ENCODE measurements around the gene UBE2I. TPM values are rescaled to one million over a fixed set of nuclear protein-coding genes. Genes with fewer than 3 reads are reported as not detected.
A peak's percentile ranks its signal among the peaks of the same experiment; 100 is the strongest.

The UBE2I gene
- total and polyA plus RNA-seq, 2 of the 4 experiments (the other 2 are of a cell fraction), result 30.8 to 140 TPM

DNA sequence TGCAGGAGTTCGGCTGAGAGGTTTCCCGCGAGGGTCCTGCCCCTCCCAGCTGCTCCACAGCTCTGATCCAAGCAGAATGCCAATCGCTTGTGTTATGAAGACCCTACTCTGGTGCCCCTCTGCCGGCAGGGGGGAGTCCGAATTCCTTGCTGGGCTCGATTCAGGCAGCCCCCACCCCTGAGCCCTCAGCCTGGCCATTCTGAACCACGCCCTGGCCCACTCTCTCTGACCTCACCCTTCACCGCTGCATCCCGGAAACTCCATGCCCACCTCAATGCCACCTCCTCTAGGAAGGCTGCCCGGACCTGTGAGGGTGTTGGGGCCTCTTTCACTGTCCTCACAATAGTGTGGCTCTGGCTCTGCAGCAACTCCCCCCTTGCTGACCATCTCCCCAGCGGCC is 7.9 kb upstream of the UBE2I start:
- Histone ChIP-seq H3K4me1 (ENCODE audit: control insufficient read depth, insufficient read depth, low read length) (peaks cover 5% of the 10 kb centered on the region; the same call in 1 of the 2 replicates), H2AK9ac (replicated peaks; ENCODE audit: low read depth, low read length, poor library complexity) (peak overlapping the region; percentile 37), H2AFZ (replicated peaks; ENCODE audit: low read length, poor library complexity) (peak overlapping the region; percentile 91), H3K36me3 (ENCODE audit: control insufficient read depth, insufficient read depth, low read length) (no peaks in the 10 kb centered on the region), H2AK5ac (ENCODE audit: low read depth, low read length) (no peak overlapping the region), H3K9me3 (ENCODE audit: control insufficient read depth, insufficient read depth, low read length) (no peaks in the 10 kb centered on the region), H3K27ac (ENCODE audit: insufficient read depth, low read length) (no peak overlapping the region), H3K23ac (ENCODE audit: low read depth, low read length) (no peak overlapping the region), H3K4me3 (ENCODE audit: insufficient read depth, low read depth, low read length) (no peak overlapping the region), H3K27me3 (ENCODE audit: control insufficient read depth, insufficient read depth, low read length) (peaks cover 11% of the 10 kb centered on the region), H4K5ac (ENCODE audit: low read depth, low read length) (no peak overlapping the region), H4K20me1 (ENCODE audit: insufficient read depth, low read length) (no peaks in the 10 kb centered on the region), H2BK20ac (ENCODE audit: low read depth, low read length) (no peak overlapping the region), H3K14ac (replicated peaks; ENCODE audit: low read depth, low read length) (no peak overlapping the region), H3K56ac (ENCODE audit: extremely low read depth, insufficient read depth, low read length) (no peak overlapping the region), H3K4me2 (ENCODE audit: low read depth, low read length) (no peak overlapping the region), H3K79me1 (ENCODE audit: low read depth in 1 of 2, low read length in 2 of 2) (no peaks in the 10 kb centered on the region), H3K18ac (ENCODE audit: low read depth, low read length) (no peak overlapping the region), H2BK120ac (ENCODE audit: low read depth, low read length) (no peak overlapping the region), H4K8ac (ENCODE audit: low read depth in 2 of 2, low read length in 2 of 2) (no peak overlapping the region), H2BK5ac (ENCODE audit: low read depth, low read length, poor library complexity, severe bottlenecking) (no peak overlapping the region), H3K9ac (ENCODE audit: low read depth, low read length) (no peak overlapping the region), H2BK15ac (ENCODE audit: low read depth, low read length) (no peak overlapping the region), H3K4ac (ENCODE audit: low read depth, low read length) (no peak overlapping the region), H3K9me1 (ENCODE audit: insufficient read depth, low read length) (peaks cover 3% of the 10 kb centered on the region; the same call in 1 of the 2 replicates), H4K91ac (ENCODE audit: insufficient read depth, low read depth, low read length) (no peak overlapping the region)
- intact Hi-C loops (cut with micrococcal nuclease), result no loop called here
- BruUV-seq (replicated peaks), result no TSS peak
- in situ Hi-C loops (cut with MboI; ENCODE audit: low sequenced_read_pairs), result no loop called here
- no CpG with 5 or more reads among the region's 12 CpGs for WGBS, 2 experiments (ENCODE audit: extremely low coverage in 2 of 2, insufficient read length in 1 of 2)
- TF ChIP-seq POLR2A (IDR thresholded peaks at IDR 0.05; ENCODE audit: low read depth, low read length) (no peak), CHD1 (IDR thresholded peaks at IDR 0.05; ENCODE audit: low read depth, low read length) (no peak), MXI1 (IDR thresholded peaks at IDR 0.05; ENCODE audit: borderline replicate concordance, low read depth, low read length) (no peak), SMC3 (IDR thresholded peaks at IDR 0.05; ENCODE audit: low read depth, low read length) (no peak), RAD21 (IDR thresholded peaks at IDR 0.05; ENCODE audit: low read length) (no peak), NFE2L2 (IDR thresholded peaks at IDR 0.05; ENCODE audit: low read depth, low read length) (no peak), MAFK (IDR thresholded peaks at IDR 0.05; ENCODE audit: low read depth, low read length) (no peak)
- TF ChIP-seq, protein P1, sequence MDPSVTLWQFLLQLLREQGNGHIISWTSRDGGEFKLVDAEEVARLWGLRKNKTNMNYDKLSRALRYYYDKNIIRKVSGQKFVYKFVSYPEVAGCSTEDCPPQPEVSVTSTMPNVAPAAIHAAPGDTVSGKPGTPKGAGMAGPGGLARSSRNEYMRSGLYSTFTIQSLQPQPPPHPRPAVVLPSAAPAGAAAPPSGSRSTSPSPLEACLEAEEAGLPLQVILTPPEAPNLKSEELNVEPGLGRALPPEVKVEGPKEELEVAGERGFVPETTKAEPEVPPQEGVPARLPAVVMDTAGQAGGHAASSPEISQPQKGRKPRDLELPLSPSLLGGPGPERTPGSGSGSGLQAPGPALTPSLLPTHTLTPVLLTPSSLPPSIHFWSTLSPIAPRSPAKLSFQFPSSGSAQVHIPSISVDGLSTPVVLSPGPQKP (IDR thresholded peaks at IDR 0.05; ENCODE audit: borderline replicate concordance, low read depth, low read length), result no peak
- POLR2A ChIA-PET (ENCODE audit: unreplicated experiment), result no interaction called here
- dilution Hi-C loops (cut with HindIII; ENCODE audit: low sequenced_read_pairs, unreplicated experiment), result no loop called here
- no peak for DNase-seq
- CTCF ChIA-PET, result no interaction called here
- no peak for ATAC-seq (ENCODE audit: low read depth)
